ENCODE measurements around the gene GNAT1.

DNA sequence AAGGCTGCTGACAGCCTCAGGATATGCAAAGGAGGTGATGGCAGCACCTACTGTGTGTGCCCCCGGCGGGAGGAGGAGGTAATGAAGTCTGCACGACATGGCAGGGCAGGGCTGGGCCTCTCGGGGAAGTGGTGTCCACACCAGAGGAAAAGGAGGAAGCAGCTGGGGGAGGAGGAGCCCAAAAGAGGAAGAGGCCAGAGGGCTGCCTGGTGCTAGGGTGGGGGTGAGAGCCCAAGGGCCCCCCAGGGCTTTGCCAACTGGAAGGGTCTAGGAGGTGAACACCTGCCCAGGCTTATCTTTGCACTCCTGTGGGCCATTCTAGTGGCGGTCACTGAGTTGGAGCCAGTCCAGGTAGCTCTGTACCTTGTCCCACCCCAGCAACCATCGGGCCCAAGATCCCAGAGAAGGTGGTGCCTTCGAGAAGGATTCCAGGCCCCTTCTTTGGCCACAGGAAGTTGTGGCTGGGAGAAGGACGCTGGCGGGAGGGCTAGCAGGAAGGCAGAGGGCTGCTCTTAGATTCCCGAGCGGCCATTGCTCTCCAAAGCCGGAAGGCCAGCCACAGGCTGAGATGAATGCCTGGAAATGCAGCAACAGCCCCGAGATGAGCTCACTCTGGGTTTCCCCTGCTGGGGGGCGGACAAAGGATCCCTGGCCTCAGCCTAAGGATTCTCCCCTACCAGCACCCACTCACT, 51.6 kb downstream of the GNAT1 start:
- TF ChIP-seq YY1 (IDR thresholded peaks at IDR 0.05; ENCODE audit: insufficient read depth, insufficient read length): no peak
- TF ChIP-seq ZNF274 (IDR thresholded peaks at IDR 0.05; ENCODE audit: low read depth, low read length): no peak

Measured in NT2/D1 (cell line).